Measurements from ENCODE around the gene TCEANC2. TPM values are rescaled to one million over a fixed set of nuclear protein-coding genes. Genes with fewer than 3 reads are reported as not detected.

TCEANC2 gene
- total and polyA plus RNA-seq, 2 of the 4 experiments (the other 2 are of a cell fraction) = 2.4 to 3.2 TPM

DNA sequence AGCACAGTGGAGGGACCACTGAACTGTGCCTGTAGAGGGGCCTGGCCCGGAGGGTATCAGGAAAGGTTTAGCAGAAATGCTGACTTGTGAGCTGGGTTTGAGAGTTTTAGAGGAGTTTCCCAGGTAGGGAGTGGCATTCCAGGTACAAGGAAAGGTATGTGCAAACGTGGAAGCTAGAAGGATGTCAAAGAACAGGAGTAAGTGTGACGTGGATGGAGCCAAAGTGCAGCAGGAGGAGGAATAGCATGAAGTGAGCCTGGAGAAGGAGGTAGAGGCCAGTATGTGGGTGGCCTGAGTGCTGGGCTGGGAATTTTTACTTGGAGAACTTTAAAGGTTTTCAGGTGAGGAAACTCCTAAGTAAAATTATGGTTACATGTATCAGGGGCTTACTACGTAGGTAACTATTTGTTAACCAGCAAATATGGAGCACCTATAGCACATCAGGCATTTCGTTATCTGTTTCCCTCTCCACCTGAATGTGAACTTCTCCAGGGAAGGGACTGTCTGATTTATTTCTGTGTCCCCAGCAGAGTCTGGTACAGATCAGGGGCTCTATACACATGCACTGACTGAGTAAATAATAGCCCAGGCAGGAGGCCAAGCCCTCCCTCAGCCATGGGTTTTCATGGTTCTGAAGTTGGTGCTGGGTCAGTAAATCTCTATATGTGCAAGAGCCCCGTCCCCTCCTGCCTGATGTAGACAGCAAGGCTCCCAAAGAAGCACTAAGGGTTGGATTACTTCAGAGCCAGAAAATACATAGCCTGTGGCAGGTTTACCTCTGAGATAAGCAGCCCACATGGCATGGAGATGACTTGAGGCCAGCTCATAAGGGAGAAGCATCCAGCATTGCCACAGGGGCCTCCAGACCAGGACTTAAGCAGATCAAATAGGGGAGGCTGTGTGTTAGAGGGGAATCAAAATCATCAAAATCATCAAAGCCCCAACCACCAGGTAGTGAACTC is 56.0 kb downstream of the TCEANC2 start:
- Histone ChIP-seq H4K91ac (ENCODE audit: insufficient read depth, low read depth, low read length) (no peak overlapping the region), H3K4me2 (ENCODE audit: low read depth, low read length) (no peak overlapping the region), H3K4me1 (ENCODE audit: control insufficient read depth, insufficient read depth, low read length) (no peaks in the 10 kb centered on the region), H2BK20ac (ENCODE audit: low read depth, low read length) (no peak overlapping the region), H3K4me3 (ENCODE audit: insufficient read depth, low read depth, low read length) (no peak overlapping the region), H3K27me3 (ENCODE audit: control insufficient read depth, insufficient read depth, low read length) (no peaks in the 10 kb centered on the region; the same call in 1 of the 2 replicates), H3K27ac (ENCODE audit: insufficient read depth, low read length) (no peak overlapping the region), H4K5ac (ENCODE audit: low read depth, low read length) (no peak overlapping the region), H4K8ac (ENCODE audit: low read depth in 2 of 2, low read length in 2 of 2) (no peak overlapping the region), H2AK5ac (ENCODE audit: low read depth, low read length) (no peak overlapping the region), H3K14ac (replicated peaks; ENCODE audit: low read depth, low read length) (no peak overlapping the region), H2BK5ac (ENCODE audit: low read depth, low read length, poor library complexity, severe bottlenecking) (no peak overlapping the region), H3K18ac (ENCODE audit: low read depth, low read length) (no peak overlapping the region), H3K56ac (ENCODE audit: extremely low read depth, insufficient read depth, low read length) (no peak overlapping the region), H4K20me1 (ENCODE audit: insufficient read depth, low read length) (no peaks in the 10 kb centered on the region), H3K9me3 (ENCODE audit: control insufficient read depth, insufficient read depth, low read length) (no peaks in the 10 kb centered on the region), H2BK120ac (ENCODE audit: low read depth, low read length) (no peak overlapping the region), H3K9ac (ENCODE audit: low read depth, low read length) (no peak overlapping the region), H3K79me1 (ENCODE audit: low read depth in 1 of 2, low read length in 2 of 2) (no peaks in the 10 kb centered on the region), H3K36me3 (ENCODE audit: control insufficient read depth, insufficient read depth, low read length) (no peaks in the 10 kb centered on the region), H3K9me1 (ENCODE audit: insufficient read depth, low read length) (no peaks in the 10 kb centered on the region; the same call in 1 of the 2 replicates), H3K4ac (ENCODE audit: low read depth, low read length) (no peak overlapping the region), H2AFZ (replicated peaks; ENCODE audit: low read length, poor library complexity) (peak overlapping the region; percentile 8), H3K23ac (ENCODE audit: low read depth, low read length) (no peak overlapping the region), H2BK15ac (ENCODE audit: low read depth, low read length) (no peak overlapping the region), H2AK9ac (replicated peaks; ENCODE audit: low read depth, low read length, poor library complexity) (no peak overlapping the region)
- ChIA-PET CTCF (no interaction called here), POLR2A (ENCODE audit: unreplicated experiment) (no interaction called here)
- dilution Hi-C loops (cut with HindIII; ENCODE audit: low sequenced_read_pairs, unreplicated experiment) = no loop called here
- no peak for TF ChIP-seq POLR2A (IDR thresholded peaks at IDR 0.05; ENCODE audit: low read depth, low read length)
- TF ChIP-seq, protein P1, sequence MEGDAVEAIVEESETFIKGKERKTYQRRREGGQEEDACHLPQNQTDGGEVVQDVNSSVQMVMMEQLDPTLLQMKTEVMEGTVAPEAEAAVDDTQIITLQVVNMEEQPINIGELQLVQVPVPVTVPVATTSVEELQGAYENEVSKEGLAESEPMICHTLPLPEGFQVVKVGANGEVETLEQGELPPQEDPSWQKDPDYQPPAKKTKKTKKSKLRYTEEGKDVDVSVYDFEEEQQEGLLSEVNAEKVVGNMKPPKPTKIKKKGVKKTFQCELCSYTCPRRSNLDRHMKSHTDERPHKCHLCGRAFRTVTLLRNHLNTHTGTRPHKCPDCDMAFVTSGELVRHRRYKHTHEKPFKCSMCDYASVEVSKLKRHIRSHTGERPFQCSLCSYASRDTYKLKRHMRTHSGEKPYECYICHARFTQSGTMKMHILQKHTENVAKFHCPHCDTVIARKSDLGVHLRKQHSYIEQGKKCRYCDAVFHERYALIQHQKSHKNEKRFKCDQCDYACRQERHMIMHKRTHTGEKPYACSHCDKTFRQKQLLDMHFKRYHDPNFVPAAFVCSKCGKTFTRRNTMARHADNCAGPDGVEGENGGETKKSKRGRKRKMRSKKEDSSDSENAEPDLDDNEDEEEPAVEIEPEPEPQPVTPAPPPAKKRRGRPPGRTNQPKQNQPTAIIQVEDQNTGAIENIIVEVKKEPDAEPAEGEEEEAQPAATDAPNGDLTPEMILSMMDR (conservative IDR thresholded peaks at IDR 0.05; ENCODE audit: low read depth, low read length) = no peak
- no peak for TF ChIP-seq RAD21 (IDR thresholded peaks at IDR 0.05; ENCODE audit: low read length)
- TF ChIP-seq RCOR1 (IDR thresholded peaks at IDR 0.05; ENCODE audit: insufficient replicate concordance, low read length) = no peak
- TF ChIP-seq, protein P2, sequence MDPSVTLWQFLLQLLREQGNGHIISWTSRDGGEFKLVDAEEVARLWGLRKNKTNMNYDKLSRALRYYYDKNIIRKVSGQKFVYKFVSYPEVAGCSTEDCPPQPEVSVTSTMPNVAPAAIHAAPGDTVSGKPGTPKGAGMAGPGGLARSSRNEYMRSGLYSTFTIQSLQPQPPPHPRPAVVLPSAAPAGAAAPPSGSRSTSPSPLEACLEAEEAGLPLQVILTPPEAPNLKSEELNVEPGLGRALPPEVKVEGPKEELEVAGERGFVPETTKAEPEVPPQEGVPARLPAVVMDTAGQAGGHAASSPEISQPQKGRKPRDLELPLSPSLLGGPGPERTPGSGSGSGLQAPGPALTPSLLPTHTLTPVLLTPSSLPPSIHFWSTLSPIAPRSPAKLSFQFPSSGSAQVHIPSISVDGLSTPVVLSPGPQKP (IDR thresholded peaks at IDR 0.05; ENCODE audit: borderline replicate concordance, low read depth, low read length) = no peak
- TF ChIP-seq BHLHE40 (IDR thresholded peaks at IDR 0.05; ENCODE audit: low read depth, low read length) = no peak
- no peak for TF ChIP-seq MAFK (IDR thresholded peaks at IDR 0.05; ENCODE audit: low read depth, low read length)
- TF ChIP-seq, protein P3, sequence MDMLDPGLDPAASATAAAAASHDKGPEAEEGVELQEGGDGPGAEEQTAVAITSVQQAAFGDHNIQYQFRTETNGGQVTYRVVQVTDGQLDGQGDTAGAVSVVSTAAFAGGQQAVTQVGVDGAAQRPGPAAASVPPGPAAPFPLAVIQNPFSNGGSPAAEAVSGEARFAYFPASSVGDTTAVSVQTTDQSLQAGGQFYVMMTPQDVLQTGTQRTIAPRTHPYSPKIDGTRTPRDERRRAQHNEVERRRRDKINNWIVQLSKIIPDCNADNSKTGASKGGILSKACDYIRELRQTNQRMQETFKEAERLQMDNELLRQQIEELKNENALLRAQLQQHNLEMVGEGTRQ (IDR thresholded peaks at IDR 0.05; ENCODE audit: low read depth, low read length) = no peak
- no peak for TF ChIP-seq CHD1 (IDR thresholded peaks at IDR 0.05; ENCODE audit: low read depth, low read length)
- no peak for TF ChIP-seq SMC3 (IDR thresholded peaks at IDR 0.05; ENCODE audit: low read depth, low read length)
- peak; percentile 13 for DNase-seq
- no TSS peak for BruUV-seq (replicated peaks)
- no peak for ATAC-seq (ENCODE audit: low read depth)
- in situ Hi-C loops (cut with MboI; ENCODE audit: low sequenced_read_pairs) = loop anchor here (10.0 kb wide), 1 partner anchor 385 kb away; no protein-coding TSS in a partner anchor
- WGBS, 2 experiments (ENCODE audit: extremely low coverage in 2 of 2, insufficient read length in 1 of 2) = 80% methylated on average over 4 of the region's 6 CpGs; no CpG with 5 or more reads in 1 of the 2 experiments
- intact Hi-C loops (cut with micrococcal nuclease) = no loop called here
